ENCODE results near the gene CLEC17A. TPM values are rescaled to one million over a fixed set of nuclear protein-coding genes. Genes with fewer than 3 reads are reported as not detected.

The CLEC17A gene
- total and polyA plus RNA-seq, 2 donors (not counting 1 experiment from before 2014, with no cell fraction given), result 121 to 163 TPM

DNA sequence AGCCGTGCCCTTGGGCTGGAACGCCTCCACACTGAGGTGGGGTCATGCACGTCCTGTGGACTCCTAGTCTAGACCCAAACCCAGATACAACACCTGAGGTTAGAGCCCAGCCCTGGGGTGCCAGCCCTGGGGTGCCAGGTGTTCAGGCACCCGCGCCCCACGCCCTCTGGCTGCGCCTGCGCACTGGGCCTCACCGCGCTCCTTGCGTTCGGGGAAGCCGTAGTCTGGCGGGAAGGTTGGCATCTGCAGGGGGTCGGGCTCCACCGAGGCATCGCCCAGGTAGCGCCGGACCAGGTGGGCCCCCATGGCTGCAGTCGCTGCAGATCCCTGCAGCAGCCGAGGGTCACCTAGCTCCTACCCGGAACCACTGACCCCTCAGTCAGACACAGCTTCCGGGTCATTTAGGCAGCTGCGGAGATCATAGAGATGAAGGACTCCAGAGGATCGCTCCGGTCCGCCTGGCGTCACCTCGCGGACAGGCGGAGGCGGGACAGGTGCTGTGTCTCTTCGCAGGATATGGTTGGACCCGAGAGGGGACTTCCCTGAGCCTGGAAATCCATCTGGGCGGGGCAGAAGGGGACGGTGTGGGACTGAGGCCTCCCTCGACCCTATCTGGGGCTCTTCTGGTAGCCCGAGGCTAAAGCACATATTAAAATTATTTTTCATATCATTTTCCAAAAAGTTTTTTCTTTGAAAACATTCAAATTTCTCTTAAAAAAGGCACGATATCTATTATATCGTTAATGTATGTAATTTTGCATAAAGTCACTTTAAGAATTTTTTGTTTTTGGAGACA is 11.0 kb upstream of the CLEC17A start, which contains the start of gene NDUFB7:
Gene NDUFB7, minus strand, starts transcription at position 372 of the 796 bp plus-strand sequence. Its CDS starts 66 bp downstream, at position 306.
- no peaks in the 10 kb centered on the region for H3K9me3 Mint-ChIP-seq (ENCODE audit: insufficient read depth)
- intact Hi-C loops (cut with micrococcal nuclease), result loop anchor here (1.0 to 10.0 kb wide), 6 partner anchors 43 to 553 kb away; partner anchors contain the start of genes DNAJB1 and TECR

More for the DNA sequence above, 11.0 kb upstream of the CLEC17A start, which contains the start of gene NDUFB7:
- Histone ChIP-seq H3K9ac (ENCODE audit: low read length) (peak within 1 kb of the TSS; percentile 73), H3K36me3 (replicated peaks in 1 of 2; ENCODE audit: control extremely low read depth in 1 of 2, control insufficient read depth in 1 of 2, extremely low read depth in 1 of 2, insufficient read depth in 2 of 2, low read length in 1 of 2) (peaks cover 0 to 14% of the 10 kb centered on the region in 2 experiments), H3K27me3 (replicated peaks in 1 of 4; ENCODE audit: control extremely low read depth in 1 of 4, control insufficient read depth in 3 of 4, insufficient read depth in 4 of 4, low read length in 3 of 4) (no peaks in the 10 kb centered on the region), H3K9me3 (ENCODE audit: control extremely low read depth in 1 of 3, control insufficient read depth in 2 of 3, insufficient read depth in 1 of 3, low read length in 2 of 3) (no peaks in the 10 kb centered on the region), H3K4me1 (ENCODE audit: control insufficient read depth in 2 of 2, insufficient read depth in 2 of 2, low read length in 2 of 2) (peaks cover 29 to 46% of the 10 kb centered on the region in 2 donors), H3K27ac (ENCODE audit: low read length in 2 of 2) (peak within 1 kb of the TSS; percentile 42 to 45), H4K20me1 (ENCODE audit: control insufficient read depth, insufficient read depth, low read length, poor library complexity, severe bottlenecking) (peaks cover 36% of the 10 kb centered on the region), H3K4me2 (replicated peaks; ENCODE audit: low read depth, low read length, poor library complexity, severe bottlenecking) (peak within 1 kb of the TSS; percentile 77), H3K79me2 (ENCODE audit: control insufficient read depth, insufficient read depth, low read length) (peaks cover 35% of the 10 kb centered on the region), H2AFZ (ENCODE audit: insufficient read depth, low read depth, low read length, poor library complexity, severe bottlenecking) (peak within 1 kb of the TSS; percentile 80), H3K4me3 (ENCODE audit: control extremely low read depth in 1 of 5, extremely low read depth in 1 of 5, insufficient read depth in 1 of 5, low read depth in 2 of 5, low read length in 4 of 5) (peak within 1 kb of the TSS; percentile 56 to 97 (median 93))
- peaks cover 52% of the 10 kb centered on the region for H3K4me1 Mint-ChIP-seq
- POLR2A ChIA-PET, result interaction anchor here (0.7 to 5.1 kb wide), 3 partner anchors 42 to 575 kb away, joined by 3 to 90 read pairs (median 4); partner anchors contain the start of gene ZNF333
- peak; percentile 85 for ATAC-seq (ENCODE audit: low read depth)
- TF ChIP-seq, protein P1, sequence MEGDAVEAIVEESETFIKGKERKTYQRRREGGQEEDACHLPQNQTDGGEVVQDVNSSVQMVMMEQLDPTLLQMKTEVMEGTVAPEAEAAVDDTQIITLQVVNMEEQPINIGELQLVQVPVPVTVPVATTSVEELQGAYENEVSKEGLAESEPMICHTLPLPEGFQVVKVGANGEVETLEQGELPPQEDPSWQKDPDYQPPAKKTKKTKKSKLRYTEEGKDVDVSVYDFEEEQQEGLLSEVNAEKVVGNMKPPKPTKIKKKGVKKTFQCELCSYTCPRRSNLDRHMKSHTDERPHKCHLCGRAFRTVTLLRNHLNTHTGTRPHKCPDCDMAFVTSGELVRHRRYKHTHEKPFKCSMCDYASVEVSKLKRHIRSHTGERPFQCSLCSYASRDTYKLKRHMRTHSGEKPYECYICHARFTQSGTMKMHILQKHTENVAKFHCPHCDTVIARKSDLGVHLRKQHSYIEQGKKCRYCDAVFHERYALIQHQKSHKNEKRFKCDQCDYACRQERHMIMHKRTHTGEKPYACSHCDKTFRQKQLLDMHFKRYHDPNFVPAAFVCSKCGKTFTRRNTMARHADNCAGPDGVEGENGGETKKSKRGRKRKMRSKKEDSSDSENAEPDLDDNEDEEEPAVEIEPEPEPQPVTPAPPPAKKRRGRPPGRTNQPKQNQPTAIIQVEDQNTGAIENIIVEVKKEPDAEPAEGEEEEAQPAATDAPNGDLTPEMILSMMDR (IDR thresholded peaks at IDR 0.05), result peak; percentile 85
- no peak for TF ChIP-seq EZH2 (IDR thresholded peaks at IDR 0.05; ENCODE audit: borderline replicate concordance, insufficient read depth, low read depth, low read length, poor library complexity, severe bottlenecking)
- H3K27ac Mint-ChIP-seq, result peak within 1 kb of the TSS; percentile 93
- 0% methylated on average over 33 of the region's 40 CpGs for WGBS (ENCODE audit: insufficient coverage)
- DNase-seq, result peak; percentile 96
- no peaks in the 10 kb centered on the region for H3K27me3 Mint-ChIP-seq
- CTCF ChIA-PET, result interaction anchor here (0.9 to 13.4 kb wide), 9 partner anchors 15 to 842 kb away, joined by 3 to 681 read pairs (median 16); partner anchors contain the start of genes ADGRE3, DNAJB1 and ZNF333
- peak within 1 kb of the TSS; percentile 97 for H3K4me3 Mint-ChIP-seq

All from B cell (primary cell).